Fibroblast of peridontal ligament (primary cell): ENCODE data around the gene HADH.
A peak's percentile ranks its signal among the peaks of the same experiment; 100 is the strongest.
"Not testable (repeated sequence)": the region's sequence is repeated elsewhere in the genome, so short reads cannot be mapped to it uniquely, and the experiment has no call there.

Source experiments
- DNase-seq: peaks from one replicate; pipeline ENCODE4 v3.0.0-alpha.2; 2010; ENCODE audit errors: extremely low read depth

HADH gene

DNA sequence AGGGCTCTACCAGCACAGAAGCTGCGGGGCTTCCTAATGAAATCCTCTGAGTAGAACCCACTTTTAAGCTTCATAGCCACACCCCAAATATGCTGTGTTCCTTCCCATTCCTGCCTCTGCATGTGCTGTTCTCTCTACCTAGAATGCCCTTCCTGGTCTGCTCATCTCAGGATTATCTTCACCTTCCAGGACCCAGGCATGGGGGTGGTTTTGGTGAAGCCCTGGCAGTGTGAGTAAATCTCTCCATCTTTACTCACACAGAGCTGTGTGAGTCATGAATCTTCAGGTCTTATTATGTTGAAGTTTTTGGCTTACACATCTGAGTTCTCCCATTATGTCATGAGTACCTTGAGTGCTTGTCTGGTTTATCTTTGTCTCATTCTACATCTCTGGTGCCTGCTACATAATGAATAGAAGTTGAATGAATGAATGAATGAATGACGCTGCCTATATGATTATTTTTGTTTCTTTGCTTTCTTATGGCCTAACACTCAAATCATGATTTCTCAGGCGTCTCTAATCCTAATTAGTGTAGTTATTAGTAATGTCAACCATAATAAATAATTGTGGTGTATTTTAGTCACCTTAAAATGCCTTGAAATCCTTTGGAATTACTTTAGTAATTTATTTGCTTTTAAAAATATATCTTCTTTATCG lies 41.9 kb downstream of the HADH start:
- DNase-seq = no peak

DNA sequence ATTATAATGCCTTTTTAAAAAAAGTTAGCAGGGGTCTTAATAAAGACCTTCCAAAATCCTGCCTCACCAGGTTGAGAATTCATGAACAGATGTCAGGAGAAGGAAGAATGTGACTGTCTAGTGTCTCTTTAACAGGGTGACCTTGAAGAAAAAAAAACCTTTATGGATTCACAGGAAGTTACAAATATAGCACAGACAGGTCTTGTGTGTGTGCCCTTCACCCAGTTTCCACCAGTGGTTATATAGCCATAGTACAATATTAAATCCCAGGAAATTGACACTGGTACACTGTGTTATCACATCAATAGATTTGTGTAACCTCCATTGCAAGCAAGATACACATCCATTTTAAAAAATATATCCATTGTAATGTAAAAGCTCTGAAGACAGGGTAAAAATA lies 43.7 kb downstream of the HADH start:
- DNase-seq = no peak

DNA sequence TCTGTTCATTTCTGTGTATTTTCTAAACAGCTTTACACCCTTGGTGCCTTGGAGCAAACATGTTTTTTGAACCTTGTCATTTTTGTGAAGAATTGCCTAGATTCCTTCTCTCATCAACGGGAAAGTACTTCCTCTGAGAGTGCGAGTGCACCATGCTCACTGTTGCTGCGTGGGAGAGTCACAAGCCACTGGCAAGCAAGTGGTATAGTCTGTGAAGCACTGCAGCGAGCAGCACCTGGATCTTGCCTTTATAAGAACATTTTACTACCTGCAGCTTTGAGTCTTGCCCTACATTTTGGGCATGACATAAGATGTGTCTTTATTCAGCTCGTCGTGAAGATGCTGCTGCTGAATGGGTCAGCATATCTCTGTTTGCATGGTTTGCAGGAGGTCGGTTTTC lies 44.9 kb downstream of the HADH start:
- no peak for DNase-seq

DNA sequence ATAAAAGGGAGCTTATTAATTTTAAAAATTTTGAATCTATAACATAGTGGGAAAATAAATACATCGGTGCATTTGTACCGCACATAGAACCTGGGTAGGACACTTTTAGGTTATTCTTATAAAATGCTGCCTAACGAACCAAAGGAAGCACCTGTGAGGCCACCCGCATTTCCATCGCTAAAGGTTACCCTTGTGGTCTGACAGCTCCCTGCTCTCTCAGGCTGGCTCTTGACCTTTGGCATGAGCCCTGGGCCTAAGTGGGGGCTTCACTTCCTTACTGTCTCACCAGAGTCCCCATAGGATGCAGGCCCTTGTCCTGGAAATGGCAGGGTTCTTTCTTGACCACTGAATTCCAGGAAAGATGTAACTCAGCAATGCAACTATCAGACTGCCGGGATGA lies 46.0 kb downstream of the HADH start:
- DNase-seq = no peak

DNA sequence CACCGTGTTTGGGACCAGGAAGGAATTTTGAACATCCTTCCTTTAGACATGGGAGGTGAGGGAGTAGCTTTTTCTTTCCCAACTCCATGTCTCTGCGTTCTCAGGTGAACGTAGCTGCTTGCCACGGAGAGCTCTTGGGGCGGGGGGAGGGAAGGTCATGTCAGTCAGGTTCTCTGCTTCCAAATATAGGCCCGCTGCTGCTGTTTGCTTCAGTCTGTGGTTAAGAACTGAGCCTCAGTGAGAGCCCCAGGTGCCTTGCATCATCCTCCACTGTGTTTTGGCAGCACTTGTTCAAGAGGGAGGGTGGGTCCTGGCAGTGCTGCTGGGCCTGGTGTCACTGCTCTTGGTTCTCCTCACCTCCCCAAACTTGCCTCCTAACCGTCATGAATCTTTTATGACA lies 46.5 kb downstream of the HADH start:
- no peak for DNase-seq

DNA sequence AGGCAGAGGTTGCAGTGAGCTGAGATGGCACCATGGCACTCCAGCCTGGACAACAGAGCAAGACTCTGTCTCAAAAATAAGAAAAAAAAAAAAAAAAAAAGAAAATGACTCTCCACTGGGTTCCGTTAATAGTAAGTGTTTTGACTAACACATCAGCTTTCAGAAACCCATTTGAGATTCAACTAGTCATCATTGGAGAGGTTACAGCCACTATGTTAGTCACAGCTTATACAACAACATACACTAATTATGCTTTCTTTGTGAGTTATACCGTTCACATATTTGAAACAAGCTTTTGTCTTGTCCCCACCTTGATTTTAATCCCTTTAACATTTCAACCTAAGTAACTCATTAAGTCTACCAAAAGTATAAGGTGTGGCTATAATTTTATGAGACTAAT lies 48.2 kb downstream of the HADH start:
- DNase-seq = no peak

DNA sequence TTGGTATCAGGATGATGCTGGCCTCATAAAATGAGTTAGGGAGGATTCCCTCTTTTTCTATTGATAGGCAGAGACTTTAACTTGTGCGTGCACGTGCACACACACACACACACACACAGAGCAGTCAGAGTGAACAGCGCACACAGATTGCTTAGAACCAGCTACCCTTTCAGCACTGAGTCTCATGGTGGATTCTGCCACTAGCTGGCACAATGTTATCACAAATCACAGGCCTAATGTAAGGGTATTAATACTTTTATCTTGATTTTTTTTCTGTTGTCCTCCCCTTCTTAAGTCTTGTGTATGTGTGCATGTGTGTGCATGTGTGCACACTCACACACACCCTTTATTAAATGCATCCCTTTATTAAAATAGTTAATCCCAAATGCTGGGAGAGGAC lies 53.2 kb downstream of the HADH start:
- no peak for DNase-seq

DNA sequence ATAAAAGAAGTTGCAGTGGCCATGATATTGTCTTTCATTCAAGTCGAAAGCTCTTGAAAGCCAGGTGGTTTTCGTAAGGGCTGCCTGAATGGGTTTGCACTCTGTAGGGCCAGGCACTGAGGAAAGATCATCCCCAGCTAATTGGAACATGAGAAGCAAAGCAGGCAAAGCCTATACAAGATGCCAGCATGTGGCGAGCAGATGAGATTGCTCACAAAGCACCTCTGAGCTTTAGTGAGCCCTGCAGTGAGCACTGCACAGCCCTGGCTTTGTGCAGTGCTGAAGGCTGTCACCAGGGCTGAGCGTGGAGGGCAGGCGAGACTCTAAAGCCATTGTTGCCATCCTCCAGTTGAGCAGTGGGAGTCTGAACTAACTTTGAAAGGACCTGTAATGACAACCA lies 53.8 kb downstream of the HADH start:
- peak; percentile 35 for DNase-seq

DNA sequence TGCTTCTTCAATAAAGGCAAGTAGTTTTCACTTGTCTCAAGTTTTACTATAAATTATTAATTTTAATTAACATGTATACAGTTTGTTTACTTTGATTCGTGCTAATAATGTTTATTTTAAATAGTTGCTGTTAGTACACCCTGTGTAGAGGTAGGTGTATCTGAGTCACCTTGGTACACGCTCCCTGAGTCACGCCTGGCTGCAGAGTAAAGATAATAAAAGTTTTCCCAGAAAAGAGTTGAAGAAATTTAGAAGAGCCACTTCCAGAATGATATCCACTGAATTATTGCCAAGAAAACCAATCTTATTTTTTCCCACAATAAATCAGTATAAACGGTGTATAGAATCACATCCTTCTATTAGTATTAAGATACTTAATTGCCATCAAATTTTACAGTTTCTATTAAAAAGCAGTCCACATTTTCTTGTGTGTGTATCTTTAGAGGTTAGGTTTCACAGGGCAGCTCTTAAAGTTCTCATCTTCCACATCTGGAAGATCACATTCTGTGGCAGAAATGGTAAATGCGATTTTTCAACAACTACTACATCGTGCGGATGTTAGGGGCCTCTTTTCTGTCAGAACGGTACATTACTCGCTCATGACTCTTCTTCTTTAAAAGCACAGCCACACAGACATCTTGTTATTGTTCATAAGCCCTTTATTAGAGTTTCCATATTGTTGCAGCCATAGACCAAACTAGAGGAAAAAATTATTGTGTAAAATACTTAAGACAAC lies 55.4 kb downstream of the HADH start:
- DNase-seq = no peak

DNA sequence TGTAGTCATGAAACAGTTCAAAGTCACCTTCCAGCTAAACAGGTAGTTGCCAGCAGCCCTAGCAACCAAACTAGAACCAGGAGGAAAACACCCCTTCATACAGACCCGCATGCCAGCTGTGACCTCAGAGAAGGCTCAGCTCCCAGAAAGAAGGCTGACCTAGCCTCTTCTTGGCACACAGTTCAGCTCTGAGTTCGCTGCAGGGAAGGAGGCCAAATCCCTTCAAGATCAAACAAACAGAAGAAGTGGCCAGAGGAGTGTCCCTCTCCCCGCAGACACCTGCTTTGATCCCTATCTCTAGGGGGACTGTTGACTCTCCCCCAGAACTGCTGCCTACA lies 56.0 kb downstream of the HADH start:
- DNase-seq = peak; percentile 70

DNA sequence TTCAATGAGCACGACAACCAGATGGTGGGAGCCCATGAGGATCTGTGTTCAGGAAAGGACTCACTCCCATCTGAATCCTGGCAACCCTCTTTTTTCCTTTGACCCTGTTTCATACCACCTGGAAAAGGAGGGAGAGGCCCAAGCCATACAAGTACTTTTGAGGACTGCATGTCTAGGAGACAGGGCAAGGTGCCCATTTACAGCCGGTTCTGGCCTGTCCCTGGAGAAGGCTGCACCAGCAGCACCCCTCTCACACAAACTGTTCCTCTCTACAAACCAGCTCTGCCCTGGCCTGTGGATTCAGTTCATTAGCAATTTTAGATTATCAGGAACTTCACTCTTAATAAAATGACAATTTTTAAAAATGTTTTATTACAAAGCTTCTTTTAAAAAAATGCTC lies 57.5 kb downstream of the HADH start:
- no peak for DNase-seq

DNA sequence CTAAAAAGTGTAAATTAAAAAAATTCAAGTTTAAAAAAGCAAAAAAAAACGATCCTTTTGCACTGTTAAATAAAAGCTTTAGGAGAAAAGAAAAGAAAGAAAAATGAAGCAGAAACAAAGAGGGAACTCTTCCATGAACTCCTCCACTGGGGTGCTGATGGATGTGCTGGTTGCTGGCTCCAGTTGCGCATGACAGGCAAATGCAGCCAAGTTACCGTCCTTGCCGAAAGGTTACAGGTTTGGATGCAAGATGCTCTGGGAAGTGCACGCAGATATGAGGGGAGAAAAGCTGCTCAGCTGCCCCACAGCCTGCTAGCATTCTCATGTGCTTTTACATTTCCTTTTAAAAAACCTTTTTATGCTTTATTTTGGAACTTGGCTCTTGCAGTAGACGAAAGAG lies 58.5 kb downstream of the HADH start:
- no peak for DNase-seq

DNA sequence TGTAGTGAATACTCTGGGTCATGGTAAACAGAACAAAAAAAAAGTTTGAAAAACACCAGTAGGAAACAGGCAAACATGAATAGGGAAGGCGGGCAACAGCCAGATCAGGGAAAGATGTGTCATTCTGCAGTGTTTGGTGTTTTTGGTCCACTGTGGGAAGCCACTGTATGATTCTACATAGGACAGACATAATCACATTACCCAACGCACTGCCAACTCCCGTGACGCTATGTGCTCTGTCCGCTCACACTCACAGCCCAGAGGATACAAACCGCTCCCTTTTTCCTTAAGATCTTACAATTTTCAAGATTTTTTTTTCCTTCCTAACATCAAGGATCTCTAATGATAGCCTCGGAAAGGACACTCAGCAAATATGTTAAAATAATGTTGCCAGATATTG lies 59.3 kb downstream of the HADH start:
- no peak for DNase-seq

DNA sequence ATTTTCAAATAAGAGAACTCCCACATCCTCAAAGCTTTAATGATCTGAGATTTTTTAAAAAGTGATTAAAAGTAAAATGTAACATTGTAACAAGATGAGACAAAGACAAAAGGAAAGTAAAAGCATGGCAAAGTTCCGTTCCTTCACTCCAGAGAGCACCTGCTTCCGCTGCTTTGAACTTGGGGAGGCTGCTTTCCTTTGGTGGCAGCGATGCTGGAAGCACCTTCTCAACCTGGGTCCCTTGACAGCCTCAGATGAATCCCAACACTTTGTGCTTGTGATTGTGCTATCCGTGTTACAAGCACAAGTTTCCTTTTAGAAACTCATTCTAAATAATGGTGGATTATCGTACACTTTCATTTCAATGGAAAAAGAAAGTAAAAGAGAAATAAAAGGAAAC lies 59.7 kb downstream of the HADH start:
- DNase-seq = no peak

DNA sequence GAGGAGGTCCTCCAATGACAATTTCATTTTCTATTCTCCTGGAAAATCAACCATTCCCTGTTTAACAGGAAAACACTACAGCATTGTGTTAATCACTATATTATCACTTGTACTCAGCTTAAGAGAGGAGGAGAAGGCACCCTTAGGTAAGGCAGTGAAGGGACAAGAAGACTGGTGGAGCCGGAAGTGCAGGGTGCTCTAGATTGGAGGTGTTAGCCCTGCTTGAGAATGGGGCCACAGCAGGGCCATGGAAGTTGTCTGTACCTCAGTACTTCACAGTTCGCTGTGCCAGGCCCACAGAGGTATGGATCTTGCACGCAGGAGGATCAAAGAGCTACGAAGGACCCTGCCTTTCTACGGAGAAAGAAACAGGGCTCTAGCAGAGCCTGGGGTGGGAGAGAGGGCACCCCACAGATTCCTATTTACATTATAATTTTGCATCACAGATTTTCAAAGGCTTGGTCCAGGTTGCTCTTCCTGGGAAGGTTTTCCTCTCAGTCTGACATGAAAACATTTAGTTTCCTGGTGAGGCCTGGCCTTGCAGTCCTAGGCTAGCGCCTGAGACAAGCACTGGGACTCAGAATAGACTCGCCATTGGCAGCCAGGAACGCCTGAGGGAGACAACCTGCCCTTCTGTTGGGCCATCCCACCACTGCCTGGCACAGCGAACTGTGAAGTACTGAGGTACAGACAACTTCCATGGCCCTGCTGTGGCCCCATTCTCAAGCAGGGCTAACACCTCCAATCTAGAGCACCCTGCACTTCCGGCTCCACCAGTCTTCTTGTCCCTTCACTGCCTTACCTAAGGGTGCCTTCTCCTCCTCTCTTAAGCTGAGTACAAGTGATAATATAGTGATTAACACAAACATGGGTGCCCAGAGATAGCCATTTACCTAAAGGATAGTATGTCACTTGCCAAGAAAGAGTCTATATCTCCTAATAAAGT lies 60.8 kb downstream of the HADH start:
- not testable (repeated sequence) for DNase-seq

DNA sequence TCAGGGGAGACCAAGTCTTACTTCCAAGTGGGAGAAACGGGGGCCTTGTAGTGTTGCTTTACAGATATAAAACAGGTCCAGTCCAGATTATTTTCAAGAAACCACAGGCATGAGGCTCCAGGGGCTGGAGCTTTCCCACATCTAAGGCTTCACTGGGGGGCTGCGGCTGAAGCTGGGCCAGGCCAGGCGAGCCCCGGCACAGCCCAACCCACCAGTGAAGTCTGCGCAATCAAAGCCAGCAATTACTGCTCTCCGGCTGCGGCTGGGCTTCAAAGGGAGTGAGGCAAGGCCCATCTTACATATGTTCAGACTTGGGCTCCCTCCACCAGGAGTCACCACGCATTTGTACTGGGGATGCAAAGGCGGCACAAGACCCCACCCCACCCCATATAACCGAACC lies 61.7 kb downstream of the HADH start:
- peak; percentile 48 for DNase-seq

DNA sequence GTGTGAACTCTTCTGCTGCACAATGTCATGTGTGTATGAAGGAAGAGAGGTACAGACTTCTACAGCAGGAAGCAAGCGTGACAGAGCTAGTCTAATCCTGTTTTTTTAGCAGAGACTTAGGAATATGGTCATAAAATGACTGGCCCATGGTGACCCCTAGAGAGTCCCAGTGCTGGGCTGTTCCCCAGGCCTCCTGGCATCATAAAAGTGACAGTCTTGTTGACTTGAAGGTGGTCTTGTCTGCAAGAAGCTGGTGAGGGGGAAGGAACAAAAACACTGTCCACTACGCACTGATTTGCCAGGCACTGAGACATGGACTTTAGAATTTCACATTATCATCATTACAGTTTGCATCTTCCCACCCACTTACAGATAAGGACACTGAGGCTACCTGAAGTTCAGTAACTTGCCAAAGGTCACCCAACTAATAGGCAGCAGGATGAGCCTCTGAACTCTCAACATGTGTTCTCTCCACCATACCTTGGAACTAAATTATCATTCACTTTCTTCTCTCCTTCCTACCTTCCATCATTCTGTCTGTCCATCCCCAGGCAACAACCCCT lies 63.0 kb downstream of the HADH start:
- no peak for DNase-seq

DNA sequence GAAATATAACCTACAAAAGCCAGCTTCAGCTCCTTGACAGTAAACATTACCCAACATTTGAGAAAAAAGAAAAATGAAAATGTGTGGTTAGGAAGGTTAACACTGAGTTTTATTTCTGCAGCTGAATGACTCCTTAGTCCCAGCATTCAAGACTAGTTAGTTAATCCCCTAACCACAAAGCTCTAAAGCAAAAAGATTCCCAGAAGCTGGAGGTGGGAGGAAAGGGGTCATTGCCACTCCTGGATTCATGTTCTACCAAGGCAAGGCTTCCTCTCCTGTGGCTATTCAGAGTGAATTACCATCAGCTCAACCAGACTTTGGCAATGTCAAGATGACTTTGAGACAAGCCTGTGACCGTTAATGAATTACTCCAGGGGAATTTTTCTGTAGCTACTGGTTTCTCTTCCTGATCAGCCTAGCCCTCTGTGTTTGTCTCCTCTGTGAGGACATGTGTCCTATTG lies 63.6 kb downstream of the HADH start:
- DNase-seq = peak; percentile 32

DNA sequence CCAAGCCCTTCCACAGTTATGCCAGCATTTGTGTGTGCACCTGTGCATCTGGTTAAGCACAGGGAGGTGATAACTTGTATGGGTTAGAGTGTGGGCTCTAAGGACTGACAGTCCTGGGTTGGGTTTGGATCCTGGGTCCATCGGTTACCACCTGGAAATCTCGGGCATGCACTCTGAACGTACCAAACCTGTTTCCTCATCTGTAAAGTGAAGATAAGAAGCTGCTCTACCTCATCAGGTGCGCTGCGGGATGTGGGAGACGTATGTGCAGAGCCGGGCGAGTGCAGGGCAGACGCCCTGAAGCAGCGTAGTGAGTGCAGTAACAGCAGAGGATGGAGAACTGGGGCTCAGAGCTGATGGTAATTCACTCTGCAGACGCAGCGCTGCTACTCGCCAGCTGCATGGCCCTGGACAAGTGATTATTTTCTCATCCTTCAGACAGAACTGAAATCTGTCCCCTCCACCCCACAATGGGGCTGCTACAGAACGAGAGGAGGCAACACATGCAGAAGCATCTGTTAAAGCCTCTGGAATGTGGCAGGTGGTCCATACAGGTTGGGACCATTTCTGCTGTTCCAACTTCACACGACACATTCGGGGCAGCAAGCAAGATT lies 64.4 kb downstream of the HADH start:
- DNase-seq = no peak

DNA sequence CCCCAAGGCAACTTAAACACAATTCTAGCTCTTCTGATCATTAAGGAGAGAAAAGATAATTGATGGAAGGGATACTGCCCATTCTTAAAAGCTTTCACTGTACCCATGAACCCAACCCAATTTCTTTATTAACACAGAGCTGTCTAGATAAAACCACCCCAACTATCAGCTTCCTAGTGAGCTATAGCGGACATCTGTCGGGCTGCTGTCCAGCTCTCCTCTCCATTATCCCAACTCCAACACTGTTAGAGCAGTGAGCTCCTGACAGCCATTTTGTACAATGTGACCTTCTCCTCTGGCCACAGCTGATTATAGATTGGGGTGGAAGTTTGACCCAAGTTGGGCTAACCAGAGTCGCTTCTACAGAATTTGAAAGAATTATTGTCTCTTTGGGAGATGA lies 66.1 kb downstream of the HADH start:
- DNase-seq = no peak

DNA sequence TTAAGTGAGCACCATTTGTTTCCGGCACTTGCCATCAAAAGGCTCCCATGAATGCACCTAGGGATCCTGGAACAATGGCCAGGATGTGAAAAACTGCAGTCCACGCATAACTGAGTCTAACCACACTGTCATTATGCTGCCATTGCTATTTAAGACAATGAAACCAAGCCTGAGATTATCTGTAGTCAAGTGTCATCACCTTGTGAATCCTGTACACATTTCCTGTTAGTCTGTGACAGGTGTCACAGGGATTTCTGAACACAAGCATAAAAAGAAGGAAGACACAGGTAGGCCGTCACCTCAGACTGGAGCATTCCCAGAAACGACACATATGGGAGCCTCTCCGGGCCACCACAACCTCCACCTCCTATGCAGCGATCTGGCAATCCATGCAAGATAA lies 66.7 kb downstream of the HADH start:
- DNase-seq = no peak
